ENCODE results near the gene ARHGAP29.
A peak's percentile ranks its signal among the peaks of the same experiment; 100 is the strongest.

The ARHGAP29 gene

GRCh38 chr1:94236630-94237290, 624 bp downstream of the ARHGAP29 start:
- DNase-seq (ENCODE audit: low read depth): no peak
- TF ChIP-seq CTCF (IDR thresholded peaks at IDR 0.05; ENCODE audit: control insufficient read depth, insufficient read depth, low read depth, low read length, missing control alignments): peak; percentile 23
- H3K4me3 ChIP-seq (ENCODE audit: control insufficient read depth, low read depth, low read length): peak overlapping the region; percentile 89

- DNase-seq (ENCODE audit: low read depth): no peak
These were observed 1.3 kb downstream of the ARHGAP29 start for GRCh38 chr1:94236013-94236491.

GRCh38 chr1:94235189-94236012, 2.0 kb downstream of the ARHGAP29 start:
- TF ChIP-seq CTCF (IDR thresholded peaks at IDR 0.05; ENCODE audit: control insufficient read depth, insufficient read depth, low read depth, low read length, missing control alignments): no peak
- H3K4me3 ChIP-seq (ENCODE audit: control insufficient read depth, low read depth, low read length): peak overlapping the region; percentile 89
- no peak for DNase-seq (ENCODE audit: low read depth)

More at GRCh38 chr1:94236013-94236491, 1.3 kb downstream of the ARHGAP29 start:
- H3K4me3 ChIP-seq (ENCODE audit: control insufficient read depth, low read depth, low read length): peak overlapping the region; percentile 89
- no peak for TF ChIP-seq CTCF (IDR thresholded peaks at IDR 0.05; ENCODE audit: control insufficient read depth, insufficient read depth, low read depth, low read length, missing control alignments)

- H3K4me3 ChIP-seq (ENCODE audit: control insufficient read depth, low read depth, low read length): peak overlapping the region; percentile 89
- DNase-seq (ENCODE audit: low read depth): no peak
- TF ChIP-seq CTCF (IDR thresholded peaks at IDR 0.05; ENCODE audit: control insufficient read depth, insufficient read depth, low read depth, low read length, missing control alignments): no peak
These were observed 2.8 kb downstream of the ARHGAP29 start for GRCh38 chr1:94234615-94235014.

- DNase-seq (ENCODE audit: low read depth): no peak
- H3K4me3 ChIP-seq (ENCODE audit: control insufficient read depth, low read depth, low read length): no peak overlapping the region
- TF ChIP-seq CTCF (IDR thresholded peaks at IDR 0.05; ENCODE audit: control insufficient read depth, insufficient read depth, low read depth, low read length, missing control alignments): no peak
These were observed 5.6 kb downstream of the ARHGAP29 start for GRCh38 chr1:94231746-94232145.

- TF ChIP-seq CTCF (IDR thresholded peaks at IDR 0.05; ENCODE audit: control insufficient read depth, insufficient read depth, low read depth, low read length, missing control alignments): no peak
- DNase-seq (ENCODE audit: low read depth): no peak
- no peak overlapping the region for H3K4me3 ChIP-seq (ENCODE audit: control insufficient read depth, low read depth, low read length)
These were observed 6.5 kb downstream of the ARHGAP29 start for GRCh38 chr1:94230920-94231319.

Measured in AG09309 (cell line).